Suppressor macrophage (primary cell): ENCODE measurements around the gene OGDH.
"Not testable (repeated sequence)": the region's sequence is repeated elsewhere in the genome, so short reads cannot be mapped to it uniquely, and the experiment has no call there.

Experiments
- DNase-seq, 4 experiments: peaks; one replicate each; pipeline ENCODE4 v3.0.0-alpha.2; 2020 to 2022

Gene OGDH

GRCh38 chr7:44709011-44709915 is 102.8 kb downstream of the OGDH start:
- DNase-seq = no peak

GRCh38 chr7:44709945-44710596 is 103.6 kb downstream of the OGDH start:
- DNase-seq = no peak

GRCh38 chr7:44711528-44711927 is 105.1 kb downstream of the OGDH start:
- no peak for DNase-seq

- no peak for DNase-seq
Observed at GRCh38 chr7:44712012-44712411, 105.6 kb downstream of the OGDH start.

GRCh38 chr7:44713141-44713540 is 106.7 kb downstream of the OGDH start:
- DNase-seq = no peak

- peak in 2 of 4 experiments; percentile 22 for DNase-seq
Observed at GRCh38 chr7:44713680-44714335, 107.4 kb downstream of the OGDH start.

- DNase-seq = no peak
Observed at GRCh38 chr7:44716205-44716604, 109.8 kb downstream of the OGDH start.

- DNase-seq = no peak
Observed at GRCh38 chr7:44720301-44720700, 113.9 kb downstream of the OGDH start.

- DNase-seq = no peak
Observed at GRCh38 chr7:44724276-44724675, 117.8 kb downstream of the OGDH start.

- not testable (repeated sequence) for DNase-seq
Observed at GRCh38 chr7:44726250-44726649, 119.8 kb downstream of the OGDH start.

- peak; percentile 59 to 80 (median 76) for DNase-seq
Observed at GRCh38 chr7:44727158-44727936, 120.9 kb downstream of the OGDH start.

- DNase-seq = no peak
Observed at GRCh38 chr7:44727937-44728262, 121.5 kb downstream of the OGDH start.

- peak; percentile 20 to 52 (median 29) for DNase-seq
Observed at GRCh38 chr7:44729949-44730590, 123.6 kb downstream of the OGDH start.

GRCh38 chr7:44732971-44733370 is 126.5 kb downstream of the OGDH start:
- DNase-seq = not testable (repeated sequence)

GRCh38 chr7:44733708-44734481 is 127.5 kb downstream of the OGDH start:
- DNase-seq = no peak

GRCh38 chr7:44735403-44736165 is 129.2 kb downstream of the OGDH start:
- DNase-seq = peak; percentile 69 to 93 (median 82)

- no peak for DNase-seq
Observed at GRCh38 chr7:44736896-44737295, 130.5 kb downstream of the OGDH start.

GRCh38 chr7:44738051-44738723 is 131.8 kb downstream of the OGDH start:
- peak in 3 of 4 experiments; percentile 36 to 50 (median 42) for DNase-seq

GRCh38 chr7:44738876-44739665 is 132.6 kb downstream of the OGDH start:
- DNase-seq = no peak
